HG03439 (cell line): Measurements from ENCODE around the gene ARL15.

Experiments
- ATAC-seq: cut with Tn5 transposase; IDR thresholded peaks from one replicate; pipeline ENCODE4 v1.9.1; 2021; ENCODE audit warnings: mild to moderate bottlenecking, moderate library complexity; ENCODE audit not compliant: unreplicated experiment

The ARL15 gene

DNA sequence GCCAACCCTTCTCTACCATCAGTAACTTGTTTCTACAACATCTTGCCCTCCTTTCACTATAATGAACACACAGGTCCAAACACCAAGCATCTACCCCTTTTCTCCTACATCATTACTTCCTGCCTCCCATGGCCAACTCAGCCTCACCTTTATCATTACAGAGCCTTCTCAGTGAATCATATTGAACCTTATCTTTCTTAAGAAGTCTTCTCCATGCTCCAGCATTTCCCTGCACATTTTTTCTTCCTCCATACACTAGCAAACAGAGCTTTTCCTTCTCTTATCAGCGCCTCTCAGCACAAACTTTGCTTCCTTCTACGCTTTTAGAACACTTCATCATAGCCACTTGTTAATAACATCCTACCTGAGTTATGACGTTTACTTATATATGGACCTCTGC, 148.2 kb downstream of the ARL15 start:
- ATAC-seq = no peak

DNA sequence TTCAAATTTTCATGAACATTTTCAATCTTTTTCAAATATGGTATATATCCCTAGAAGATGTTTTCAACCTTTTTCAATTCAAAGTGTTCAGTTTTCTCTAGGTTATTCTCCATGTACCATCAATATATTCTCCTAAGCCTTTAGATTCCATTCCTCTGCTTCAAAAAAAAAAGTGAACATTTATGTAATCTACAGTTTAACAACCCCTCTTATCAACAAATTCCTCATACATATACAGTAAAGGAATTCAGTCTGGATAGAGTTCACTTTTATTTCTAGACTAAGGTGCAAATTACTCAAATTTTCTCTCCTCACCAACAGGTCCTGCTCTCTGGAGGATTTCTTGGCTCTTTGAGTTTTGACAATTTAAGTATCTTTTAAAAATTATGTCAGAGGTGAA, 150.0 kb downstream of the ARL15 start:
- no peak for ATAC-seq

- no peak for ATAC-seq
Measured at GRCh38 chr5:54159893-54160195, 150.5 kb downstream of the ARL15 start.

GRCh38 chr5:54159153-54159892, 151.1 kb downstream of the ARL15 start:
- ATAC-seq = no peak

DNA sequence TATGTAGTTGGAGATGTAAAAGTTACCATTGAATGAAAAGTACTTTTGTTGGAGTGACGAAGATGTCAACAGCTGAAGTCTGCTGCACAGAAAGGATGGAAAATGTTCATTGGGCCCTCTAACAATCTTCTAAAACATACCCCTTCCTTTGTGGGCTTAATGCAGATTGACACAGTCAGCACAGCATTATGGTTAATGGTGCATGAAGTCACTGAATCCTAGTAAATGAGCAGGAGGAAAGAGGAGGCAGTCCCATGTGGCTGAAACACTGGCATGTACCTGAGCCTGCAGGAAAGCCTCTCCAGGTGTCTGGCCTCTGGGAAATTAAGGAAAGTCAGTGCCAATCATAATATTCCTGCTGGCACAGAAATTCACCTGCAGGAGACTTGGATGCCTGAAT, 153.8 kb downstream of the ARL15 start:
- no peak for ATAC-seq

GRCh38 chr5:54150841-54151240, 159.5 kb downstream of the ARL15 start:
- no peak for ATAC-seq

DNA sequence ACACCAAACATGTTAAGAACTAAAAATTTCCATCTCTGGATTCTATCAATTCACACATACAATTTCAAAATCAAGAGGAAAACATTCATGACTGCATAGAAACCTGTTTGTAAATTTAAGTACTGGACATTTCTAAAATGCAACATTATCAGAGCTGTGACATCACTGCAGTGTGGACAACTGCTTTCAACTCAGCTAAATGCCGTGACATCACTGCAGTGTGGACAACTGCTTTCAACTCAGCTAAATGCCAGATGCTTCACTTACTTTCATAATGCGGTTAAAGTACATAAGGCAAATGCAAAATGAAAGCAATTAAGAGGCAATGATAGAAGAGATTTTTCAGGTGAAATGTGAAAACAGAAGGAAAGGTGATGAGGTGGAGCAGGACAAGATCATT, 161.5 kb downstream of the ARL15 start:
- no peak for ATAC-seq

- no peak for ATAC-seq
Measured at GRCh38 chr5:54148067-54148845, 162.1 kb downstream of the ARL15 start.

DNA sequence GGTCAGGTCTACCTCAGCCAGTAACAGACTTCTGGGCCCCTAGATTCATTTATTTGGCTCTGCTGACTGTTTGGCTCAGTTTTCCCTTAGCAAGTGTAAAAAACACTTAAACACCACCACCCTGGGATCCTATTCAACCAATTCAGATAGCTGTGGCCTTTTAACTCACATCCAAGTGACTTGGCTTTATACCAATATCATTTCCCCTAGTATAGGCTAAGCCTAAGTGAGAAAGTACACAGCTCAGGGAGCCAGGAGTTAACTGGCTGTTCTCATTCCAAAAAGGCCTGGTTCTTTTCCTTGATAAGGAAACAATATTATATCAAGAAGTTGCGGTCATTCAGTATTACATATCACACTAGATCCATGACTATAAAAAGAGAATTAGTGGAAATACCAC, 163.5 kb downstream of the ARL15 start:
- no peak for ATAC-seq

- no peak for ATAC-seq
Measured at GRCh38 chr5:54146390-54146789, 164.0 kb downstream of the ARL15 start.

- ATAC-seq = no peak
Measured at GRCh38 chr5:54140247-54140840, 170.0 kb downstream of the ARL15 start.

GRCh38 chr5:54136516-54137440, 173.6 kb downstream of the ARL15 start:
- ATAC-seq = no peak

- ATAC-seq = no peak
Measured at GRCh38 chr5:54135042-54135441, 175.3 kb downstream of the ARL15 start.

- no peak for ATAC-seq
Measured at GRCh38 chr5:54133917-54134316, 176.5 kb downstream of the ARL15 start.

- no peak for ATAC-seq
Measured at GRCh38 chr5:54120473-54120872, 189.9 kb downstream of the ARL15 start.

DNA sequence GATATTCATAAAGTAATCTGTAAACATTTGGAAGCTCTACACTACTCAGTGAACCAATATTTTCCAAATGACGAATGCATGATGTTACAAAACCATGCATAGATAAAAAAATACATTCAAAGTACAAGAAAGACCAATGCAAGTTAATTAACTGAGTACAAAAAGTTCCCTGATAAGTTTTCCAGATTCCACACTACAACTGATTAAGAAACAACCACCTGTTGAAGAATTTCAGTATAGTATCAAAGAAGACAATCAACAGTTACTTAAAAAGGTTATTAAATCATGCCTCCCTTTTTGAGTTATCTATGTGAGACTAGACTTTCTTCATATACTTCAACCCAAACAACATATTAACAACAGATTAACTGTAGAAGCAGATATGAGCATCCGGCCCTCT, 192.4 kb downstream of the ARL15 start:
- no peak for ATAC-seq

- ATAC-seq = no peak
Measured at GRCh38 chr5:54115735-54116403, 194.5 kb downstream of the ARL15 start.

DNA sequence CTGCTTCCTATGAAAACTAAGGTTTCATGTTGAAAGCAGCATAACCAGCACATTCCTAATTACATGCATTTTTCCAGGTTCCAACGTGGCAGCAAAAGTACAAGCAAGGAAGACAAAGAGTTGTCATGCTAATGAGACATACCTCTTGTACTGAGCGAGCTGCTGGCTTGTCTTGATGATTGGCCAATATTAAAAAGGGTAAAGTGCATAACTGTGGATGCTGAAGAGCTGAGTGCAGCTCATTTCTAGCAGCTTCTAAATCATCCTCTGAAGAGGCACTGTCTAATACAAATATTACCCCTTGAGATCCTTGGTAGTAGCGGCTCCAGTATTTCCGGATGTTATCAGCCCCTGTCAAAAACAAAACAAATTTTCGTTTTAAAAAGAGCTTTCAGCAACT, 197.3 kb downstream of the ARL15 start:
- ATAC-seq = no peak

- ATAC-seq = no peak
Measured at GRCh38 chr5:54109626-54110330, 200.6 kb downstream of the ARL15 start.

DNA sequence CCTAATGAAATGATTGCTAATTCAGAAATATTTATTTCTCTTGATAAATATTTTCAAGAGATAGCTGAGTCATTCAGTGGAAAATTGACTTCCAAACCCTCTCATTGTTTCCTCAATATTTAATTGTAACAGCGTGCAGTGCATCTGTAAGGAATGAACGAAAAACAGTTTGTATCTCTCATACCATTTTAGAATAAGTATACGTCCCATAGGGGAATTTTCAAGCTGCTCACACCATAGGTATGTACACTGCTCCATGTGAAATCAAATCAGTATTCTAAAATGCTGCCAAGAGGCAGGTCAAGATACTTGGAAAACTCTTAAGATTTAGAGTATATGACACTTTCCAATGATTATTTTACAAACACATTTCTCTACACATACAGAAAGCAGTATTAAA, 202.2 kb downstream of the ARL15 start:
- ATAC-seq = no peak
